ENCODE results near the gene ZNF584.

ZNF584 gene

GRCh38 chr19:58460039-58460438 is 51.6 kb downstream of the ZNF584 start:
- in situ Hi-C loops (cut with HindIII; ENCODE audit: low sequenced_read_pairs) = no loop called here

- in situ Hi-C loops (cut with HindIII; ENCODE audit: low sequenced_read_pairs) = no loop called here
These were observed 57.8 kb downstream of the ZNF584 start for GRCh38 chr19:58466089-58466759.

- in situ Hi-C loops (cut with HindIII; ENCODE audit: low sequenced_read_pairs) = no loop called here
These were observed 58.5 kb downstream of the ZNF584 start, which contains the start of gene ZNF324 for GRCh38 chr19:58466760-58467589. ZNF324 (plus strand) TSS chr19:58467080; CDS start chr19:58469186, 2,106 bp downstream.

Data from DLD1 (cell line).